Endothelial cell of umbilical vein (primary cell): ENCODE results near the gene IGFBPL1. TPM values are rescaled to one million over a fixed set of nuclear protein-coding genes. Genes with fewer than 3 reads are reported as not detected.

Experiments
- BruUV-seq: library from RNA; stranded (reverse); fragments of 400-500 nt; replicated peaks from 2 replicates; lab custom pipeline; 2021; lab: Mats Ljungman, UMichigan
- CTCF ChIA-PET: fragments of 300-600, 350-600 bp; sonication (Branson Sonifier 250); formaldehyde crosslinking; loops from one replicate; lab custom pipeline; 2021; ENCODE audit warnings: antibody characterized with exemption, inconsistent platforms; lab: Charles Lee
- POLR2A ChIA-PET: fragments of 300-600, 350-600 bp; sonication (Branson Sonifier 250); formaldehyde crosslinking; loops from one replicate; lab custom pipeline; 2021; ENCODE audit warnings: antibody characterized with exemption, inconsistent platforms; lab: Charles Lee
- DNase-seq: peaks from one replicate; pipeline ENCODE4 v3.0.0-alpha.2; 2011; ENCODE audit warnings: low read depth, low spot score
- FAIRE-seq: peaks from 2 replicates; lab custom pipeline; 2011; peaks lifted over from hg19 to GRCh38; lab: Jason Lieb, UNC
- H2AFZ ChIP-seq: 2 replicates; pipeline ENCODE4 v1.6.0; 2012; ENCODE audit warnings: low read depth, low read length, control low read depth, inconsistent platforms
- H3K27ac ChIP-seq: 2 replicates; pipeline ENCODE4 v1.5.1; 2011; ENCODE audit warnings: low read depth, mild to moderate bottlenecking, control low read depth, low read length, moderate library complexity; ENCODE audit not compliant: insufficient read depth
- H3K27me3 ChIP-seq, 2 experiments: 2 replicates each; pipeline versions ENCODE4 v1.6.0 to v1.6.1; 2011; ENCODE audit warnings: low read length in 2 of 2, mixed read lengths in 1 of 2; ENCODE audit not compliant: control insufficient read depth in 2 of 2, insufficient read depth in 2 of 2
- H3K36me3 ChIP-seq, 2 experiments: 2 replicates in 1 of 2; 3 replicates in 1 of 2; pipeline ENCODE4 v1.5.1; 2011; ENCODE audit warnings: low read length in 2 of 2, mild to moderate bottlenecking in 1 of 2, moderate library complexity in 1 of 2; ENCODE audit not compliant: control insufficient read depth in 2 of 2, insufficient read depth in 2 of 2; ENCODE audit errors: extremely low read depth in 1 of 2
- H3K4me1 ChIP-seq: 3 replicates; pipeline ENCODE4 v1.5.1; 2011; ENCODE audit warnings: mild to moderate bottlenecking, low read length; ENCODE audit not compliant: control insufficient read depth, insufficient read depth; ENCODE audit errors: extremely low read depth
- H3K4me2 ChIP-seq: 2 replicates; pipeline ENCODE4 v1.6.1; 2011; ENCODE audit warnings: low read length, control low read depth, mixed read lengths; ENCODE audit not compliant: insufficient read depth
- H3K4me3 ChIP-seq, 3 experiments: fragments of 200-600 bp in 1 of 3; sonication (generic), shearing (Covaris generic) in 1 of 3; replicated peaks in 1 of 3; 2 replicates each; pipeline ENCODE4 v1.5.1; 2011 to 2016; ENCODE audit warnings: control low read depth in 3 of 3, low read length in 3 of 3, mild to moderate bottlenecking in 2 of 3, inconsistent platforms in 1 of 3, low read depth in 1 of 3, moderate library complexity in 1 of 3; ENCODE audit not compliant: insufficient read depth in 1 of 3
- H3K79me2 ChIP-seq: 2 replicates; pipeline ENCODE4 v1.6.0; 2012; ENCODE audit warnings: low read length, inconsistent platforms; ENCODE audit not compliant: control insufficient read depth, insufficient read depth
- H3K9ac ChIP-seq: replicated peaks from 2 replicates; pipeline ENCODE3; 2011; ENCODE audit warnings: low read length, control low read depth; ENCODE audit not compliant: insufficient read depth; ENCODE audit errors: extremely low read depth
- H3K9me1 ChIP-seq: replicated peaks from 3 replicates; pipeline ENCODE4 v1.6.0; 2011; ENCODE audit warnings: mild to moderate bottlenecking, low read length; ENCODE audit not compliant: control insufficient read depth, insufficient read depth; ENCODE audit errors: extremely low read depth
- H3K9me3 ChIP-seq: replicated peaks from 2 replicates; pipeline ENCODE4 v1.5.1; 2012; ENCODE audit warnings: low read length, inconsistent platforms; ENCODE audit not compliant: control insufficient read depth, insufficient read depth
- H4K20me1 ChIP-seq: replicated peaks from 2 replicates; pipeline ENCODE3; 2011; ENCODE audit warnings: mild to moderate bottlenecking, low read length; ENCODE audit not compliant: control insufficient read depth, insufficient read depth; ENCODE audit errors: extremely low read depth
- EZH2 ChIP-seq: IDR thresholded peaks from 2 replicates; pipeline ENCODE4 v1.6.1; 2012; ENCODE audit warnings: borderline replicate concordance, low read depth, mild to moderate bottlenecking, moderate library complexity, low read length, inconsistent platforms; ENCODE audit not compliant: severe bottlenecking
- FOS ChIP-seq: IDR thresholded peaks from 2 replicates; pipeline ENCODE4 v1.6.1; 2011; ENCODE audit warnings: mild to moderate bottlenecking, low read length, moderate library complexity, borderline replicate concordance; ENCODE audit not compliant: insufficient read depth
- GATA2 ChIP-seq: IDR thresholded peaks from 2 replicates; pipeline ENCODE4 v1.7.0; 2011; ENCODE audit warnings: low read depth, mild to moderate bottlenecking, moderate library complexity, mixed read lengths, low read length; ENCODE audit not compliant: insufficient read length, insufficient read depth
- JUN ChIP-seq: IDR thresholded peaks from 2 replicates; pipeline ENCODE4 v1.6.1; 2011; ENCODE audit warnings: borderline replicate concordance, low read depth; ENCODE audit not compliant: insufficient read length, insufficient read depth
- MYC ChIP-seq: IDR thresholded peaks from one replicate; pipeline ENCODE4 v1.6.1; 2011; ENCODE audit warnings: mild to moderate bottlenecking, low read depth, low read length
- POLR2A ChIP-seq: IDR thresholded peaks from 2 replicates; pipeline ENCODE4 v1.6.1; 2012; ENCODE audit warnings: low read depth, mild to moderate bottlenecking, control low read depth, low read length
- POLR2AphosphoS5 ChIP-seq: IDR thresholded peaks from 2 replicates; pipeline ENCODE4 v1.6.1; 2012; ENCODE audit warnings: low read depth, mild to moderate bottlenecking, control low read depth, low read length, moderate library complexity; ENCODE audit not compliant: insufficient read depth
- dilution Hi-C: fragments of 300-500 bp; cut with MboI; formaldehyde crosslinking; loops from one replicate; pipeline ENCODE4 v1.15.0; 2019; ENCODE audit warnings: low sequenced_read_pairs; ENCODE audit not compliant: extremely low pct_ligation_motif_present
- intact Hi-C: fragments of 100-400 bp; cut with micrococcal nuclease; formaldehyde crosslinking; loops from one replicate; pipeline ENCODE4 v1.10.0; 2022
- polyA plus RNA-seq, 4 experiments: library from polyadenylated mRNA; depleted of rRNA in 3 of 4; stranded (reverse) in 3 of 4; unstranded in 1 of 4; fragments of >200 nt; gene quantifications; 2 replicates each; pipeline versions ENCODE4 v1.2.1 to v1.2.3, GENCODE V29; 2011 to 2012; ENCODE audit warnings: missing spikeins in 1 of 4
- total RNA-seq: library from RNA; stranded (reverse); gene quantifications from 2 replicates; pipeline ENCODE4 v1.2.3, GENCODE V29; 2021
- TF ChIP-seq, protein P1 (sequence below), 2 donors: IDR thresholded peaks; 1 replicate in 1 of 2; 2 replicates in 1 of 2; pipeline ENCODE4 v1.5.1; 2011; ENCODE audit warnings: low read length in 2 of 2, mild to moderate bottlenecking in 2 of 2, moderate library complexity in 2 of 2, control low read depth in 1 of 2, inconsistent platforms in 1 of 2, low read depth in 1 of 2; ENCODE audit not compliant: insufficient read depth in 1 of 2; ENCODE audit errors: extremely low read depth in 1 of 2
- TF ChIP-seq, protein P2 (sequence below): IDR thresholded peaks from 2 replicates; pipeline ENCODE4 v1.6.1; 2011; ENCODE audit not compliant: insufficient read depth, insufficient read length

The IGFBPL1 gene
- total and polyA plus RNA-seq, 2 donors (not counting 3 experiments of a cell fraction or from before 2014, with no cell fraction given) = not detected

DNA sequence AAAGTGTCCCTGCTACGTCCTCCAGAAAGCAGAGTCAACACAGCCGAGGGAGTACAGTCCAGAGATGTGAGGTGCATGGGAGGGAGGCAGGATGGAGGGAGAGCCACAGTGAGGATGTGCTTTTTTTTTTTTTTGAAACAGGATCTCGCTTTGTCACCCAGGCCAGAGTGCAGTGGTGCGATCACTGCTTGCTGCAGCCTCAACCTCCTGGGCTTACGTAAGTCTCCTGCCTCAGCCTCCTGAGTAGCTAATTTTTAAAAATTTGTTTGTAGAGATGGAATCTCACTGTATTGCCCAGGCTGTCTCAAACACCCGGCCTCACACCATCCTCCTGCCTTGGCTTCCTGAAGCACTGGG is 65.0 kb downstream of the IGFBPL1 start:
- Histone ChIP-seq H3K4me3 (no peak overlapping the region), H3K27me3 (peaks cover 0 to 4% of the 10 kb centered on the region in 2 experiments), H3K9ac (no peak overlapping the region), H3K79me2 (no peaks in the 10 kb centered on the region), H3K4me1 (no peaks in the 10 kb centered on the region), H4K20me1 (no peaks in the 10 kb centered on the region), H3K36me3 (no peaks in the 10 kb centered on the region), H3K9me1 (no peaks in the 10 kb centered on the region), H3K27ac (no peak overlapping the region), H3K9me3 (no peaks in the 10 kb centered on the region), H2AFZ (no peak overlapping the region), H3K4me2 (no peak overlapping the region)
- DNase-seq (no peak), FAIRE-seq (no peak)
- POLR2A ChIA-PET = no interaction called here
- intact Hi-C loops = no loop called here
- TF ChIP-seq, protein P1, sequence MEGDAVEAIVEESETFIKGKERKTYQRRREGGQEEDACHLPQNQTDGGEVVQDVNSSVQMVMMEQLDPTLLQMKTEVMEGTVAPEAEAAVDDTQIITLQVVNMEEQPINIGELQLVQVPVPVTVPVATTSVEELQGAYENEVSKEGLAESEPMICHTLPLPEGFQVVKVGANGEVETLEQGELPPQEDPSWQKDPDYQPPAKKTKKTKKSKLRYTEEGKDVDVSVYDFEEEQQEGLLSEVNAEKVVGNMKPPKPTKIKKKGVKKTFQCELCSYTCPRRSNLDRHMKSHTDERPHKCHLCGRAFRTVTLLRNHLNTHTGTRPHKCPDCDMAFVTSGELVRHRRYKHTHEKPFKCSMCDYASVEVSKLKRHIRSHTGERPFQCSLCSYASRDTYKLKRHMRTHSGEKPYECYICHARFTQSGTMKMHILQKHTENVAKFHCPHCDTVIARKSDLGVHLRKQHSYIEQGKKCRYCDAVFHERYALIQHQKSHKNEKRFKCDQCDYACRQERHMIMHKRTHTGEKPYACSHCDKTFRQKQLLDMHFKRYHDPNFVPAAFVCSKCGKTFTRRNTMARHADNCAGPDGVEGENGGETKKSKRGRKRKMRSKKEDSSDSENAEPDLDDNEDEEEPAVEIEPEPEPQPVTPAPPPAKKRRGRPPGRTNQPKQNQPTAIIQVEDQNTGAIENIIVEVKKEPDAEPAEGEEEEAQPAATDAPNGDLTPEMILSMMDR (IDR thresholded peaks at IDR 0.05; ENCODE audit: extremely low read depth in 1 of 2, insufficient read depth in 1 of 2, low read depth in 1 of 2, low read length in 2 of 2) = no peak
- no peak for TF ChIP-seq POLR2A
- no peak for TF ChIP-seq JUN
- TF ChIP-seq MYC = no peak
- no peak for TF ChIP-seq EZH2
- no peak for TF ChIP-seq GATA2
- TF ChIP-seq POLR2AphosphoS5 = no peak
- TF ChIP-seq, protein P2, sequence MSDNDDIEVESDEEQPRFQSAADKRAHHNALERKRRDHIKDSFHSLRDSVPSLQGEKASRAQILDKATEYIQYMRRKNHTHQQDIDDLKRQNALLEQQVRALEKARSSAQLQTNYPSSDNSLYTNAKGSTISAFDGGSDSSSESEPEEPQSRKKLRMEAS = no peak
- TF ChIP-seq FOS = no peak
- dilution Hi-C loops = no loop called here
- BruUV-seq = no TSS peak
- CTCF ChIA-PET = no interaction called here
